Limb (tissue), 2 donors: ENCODE measurements around the gene CENATAC.
"Not testable (repeated sequence)": the region's sequence is repeated elsewhere in the genome, so short reads cannot be mapped to it uniquely, and the experiment has no call there.

Experiments
- DNase-seq, 2 donors: peaks; one replicate each; pipeline ENCODE4 v3.0.0-alpha.2; 2016; ENCODE audit errors: extremely low spot score in 2 of 2

The CENATAC gene

GRCh38 chr11:118996926-118997626, 862 bp upstream of the CENATAC start:
- DNase-seq: no peak

- no peak for DNase-seq
These were observed 415 bp downstream of the CENATAC start for GRCh38 chr11:118998388-118998717.

GRCh38 chr11:118998822-118999221, 884 bp downstream of the CENATAC start:
- DNase-seq: no peak

DNA sequence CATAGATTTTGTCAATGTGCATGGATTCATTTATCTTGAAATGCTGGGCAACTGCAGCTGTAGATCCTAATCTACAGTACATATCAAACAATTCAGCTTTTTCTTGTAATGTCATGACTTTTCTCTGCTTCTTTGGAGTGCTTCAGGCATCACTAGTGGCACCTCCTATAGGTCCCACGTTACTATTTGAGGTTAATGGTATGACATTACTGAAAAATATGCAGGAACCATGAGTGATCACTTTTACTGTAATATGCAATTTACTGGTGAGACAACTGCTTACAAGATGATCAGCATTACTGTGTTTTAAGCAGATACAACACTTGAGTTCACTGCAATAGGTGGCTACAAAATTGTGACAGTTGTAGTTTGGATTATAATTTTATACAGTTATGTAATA, 3.0 kb downstream of the CENATAC start:
- DNase-seq: no peak

DNA sequence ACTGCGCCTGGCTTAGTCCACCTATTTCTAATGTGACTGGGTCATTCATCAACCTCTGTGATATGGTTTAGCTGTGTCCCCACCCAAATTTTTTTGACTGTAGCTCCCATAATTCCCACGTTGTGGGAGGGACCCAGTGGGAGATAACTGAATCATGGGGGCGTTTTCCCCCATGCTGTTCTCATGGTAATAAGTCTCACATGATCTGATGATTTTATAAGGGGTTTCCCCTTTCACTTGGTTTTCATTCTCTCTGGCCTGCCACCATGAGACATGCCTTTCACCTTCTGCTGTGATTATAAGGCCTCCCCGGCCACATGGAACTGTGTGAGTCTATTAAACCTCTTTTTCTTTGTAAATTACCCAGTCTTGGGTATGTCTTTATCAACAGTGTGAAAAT, 8.7 kb downstream of the CENATAC start:
- DNase-seq: no peak

DNA sequence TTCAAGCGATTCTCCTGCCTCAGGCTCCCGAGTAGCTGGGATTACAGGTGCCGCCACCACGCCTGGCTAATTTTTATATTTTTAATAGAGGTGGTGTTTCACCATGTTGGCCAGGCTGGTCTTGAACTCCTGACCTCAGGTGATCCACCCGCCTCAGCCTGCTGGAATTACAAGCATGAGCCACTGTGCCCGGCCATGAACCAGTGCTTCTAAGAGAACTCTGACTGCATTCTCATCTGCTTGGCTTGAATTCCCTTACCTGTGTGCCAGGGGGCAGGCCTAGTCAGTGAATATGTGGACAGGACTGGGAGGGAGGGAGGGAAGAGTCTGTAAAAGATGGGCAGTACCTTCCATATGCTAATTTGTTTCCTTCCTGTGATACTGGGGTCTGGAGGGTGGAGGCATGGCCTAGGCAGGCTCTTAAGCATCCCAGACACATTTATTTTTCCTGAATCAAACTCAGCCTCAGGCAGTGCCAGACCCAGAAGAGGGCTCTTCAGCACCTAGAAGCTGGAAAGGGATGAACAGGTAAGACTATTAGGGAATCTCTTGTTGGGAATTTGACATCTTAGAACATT, 13.6 kb downstream of the CENATAC start:
- DNase-seq: no peak

GRCh38 chr11:119012629-119013170, 14.8 kb downstream of the CENATAC start:
- DNase-seq: no peak

DNA sequence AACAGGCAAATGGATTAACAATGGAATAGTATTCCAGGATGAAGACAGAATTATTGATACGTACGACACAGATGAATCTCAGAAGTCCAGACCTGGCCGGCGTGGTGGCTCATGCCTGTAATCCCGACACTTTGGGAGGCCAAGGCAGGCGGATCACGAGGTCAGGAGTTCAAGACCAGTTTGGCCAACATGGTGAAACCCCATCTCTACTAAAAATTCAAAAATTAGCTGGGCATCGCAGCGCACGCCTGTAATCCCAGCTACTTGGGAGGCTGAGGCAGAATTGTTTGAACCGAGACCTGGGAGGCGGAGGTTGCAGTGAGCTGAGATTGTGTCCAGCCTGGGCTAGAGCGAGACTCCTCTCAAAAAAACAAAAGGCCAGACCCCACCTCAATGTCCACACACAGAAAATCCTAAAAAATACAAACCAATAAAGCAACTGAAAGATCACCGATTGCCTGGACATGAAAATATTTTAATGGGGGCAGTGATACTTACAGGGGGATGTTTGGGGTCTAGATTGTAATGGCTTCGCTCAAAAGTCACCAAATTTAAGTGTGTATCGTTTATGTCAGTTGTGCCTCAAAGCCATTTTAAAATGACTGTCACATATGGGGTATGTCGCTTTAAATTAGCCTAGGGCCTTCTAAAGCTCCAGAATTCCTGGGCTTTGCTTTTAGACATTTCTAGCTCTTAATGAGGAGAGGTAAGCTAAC, 16.4 kb downstream of the CENATAC start:
- DNase-seq: no peak

DNA sequence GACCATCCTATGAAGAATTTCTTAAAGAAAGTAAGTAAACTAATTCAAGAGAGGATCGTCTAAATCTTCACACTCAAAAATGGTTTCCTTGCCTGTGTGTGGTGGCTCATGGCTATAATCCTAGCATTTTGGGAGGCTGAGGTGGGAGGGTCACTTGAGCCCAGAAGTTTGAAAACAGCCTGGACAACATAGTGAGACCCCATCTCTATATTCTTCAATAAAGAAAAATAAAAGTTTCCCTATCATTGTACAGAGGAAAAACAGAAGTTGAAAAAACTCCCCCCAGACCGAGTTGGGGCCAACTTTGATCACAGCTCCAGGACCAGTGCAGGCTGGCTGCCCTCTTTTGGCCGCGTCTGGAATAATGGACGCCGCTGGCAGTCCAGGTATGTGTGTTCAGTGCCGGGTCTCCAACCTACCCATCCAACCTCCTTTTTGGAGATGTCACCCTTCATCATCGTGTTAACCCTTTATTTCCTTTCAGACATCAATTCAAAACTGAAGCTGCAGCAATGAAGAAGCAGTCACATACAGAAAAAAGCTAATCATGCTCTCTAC, 17.2 kb downstream of the CENATAC start:
- no peak for DNase-seq

DNA sequence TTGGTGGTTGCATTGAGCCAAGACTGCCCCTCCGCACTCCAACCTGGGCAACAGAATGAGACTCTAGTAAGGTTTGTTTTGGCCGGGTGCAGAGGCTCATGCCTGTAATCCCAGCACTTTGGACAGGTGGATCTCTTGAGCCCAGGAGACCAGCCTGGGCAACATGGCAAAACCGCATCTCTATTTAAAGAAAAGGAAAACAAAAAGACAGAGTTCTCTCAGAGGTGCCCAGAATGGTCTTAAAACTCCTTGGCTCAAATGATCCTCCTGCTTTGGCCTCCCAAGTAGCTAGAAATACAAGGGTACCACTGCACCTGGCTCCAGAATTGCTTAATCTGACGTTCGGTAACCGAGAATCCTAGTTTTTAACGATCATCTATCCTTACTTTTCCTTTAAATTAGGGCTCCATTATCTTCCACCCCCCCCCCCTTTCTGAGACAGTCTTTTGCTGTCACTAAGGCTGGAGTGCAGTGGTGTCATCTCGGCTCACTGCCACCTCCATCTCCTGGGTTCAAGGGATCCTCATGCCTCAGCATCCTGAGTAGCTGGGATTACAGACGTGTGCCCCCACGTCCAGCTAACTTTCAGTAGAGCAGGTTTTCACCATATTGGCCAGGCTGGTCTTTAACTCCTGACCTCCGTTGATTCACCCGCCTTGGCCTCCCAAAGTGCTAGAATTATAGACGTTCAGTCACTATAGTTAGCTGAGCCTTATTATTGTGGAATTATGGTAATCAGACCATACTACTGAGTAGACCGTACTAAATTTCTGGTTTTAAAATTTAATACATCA, 18.5 kb downstream of the CENATAC start:
- DNase-seq: no peak

DNA sequence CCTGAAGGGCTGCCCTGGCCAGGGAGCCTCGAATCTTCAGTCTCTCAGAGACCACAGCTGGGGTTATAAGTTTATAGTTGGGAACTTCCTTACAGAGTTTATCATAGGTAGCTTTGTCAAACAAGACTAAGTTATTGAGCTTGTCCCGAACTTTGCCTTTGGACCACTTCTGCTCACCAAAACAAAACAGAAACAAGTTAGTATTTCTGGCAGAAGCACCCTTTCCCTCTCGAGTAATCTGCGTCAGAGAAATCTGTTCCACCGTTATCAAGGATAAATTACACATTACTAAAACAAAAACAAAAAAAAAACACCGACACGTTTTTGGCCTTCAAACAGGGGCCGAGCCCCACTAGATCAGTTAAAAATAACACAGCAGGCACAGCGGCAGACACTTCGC, 19.4 kb downstream of the CENATAC start:
- not testable (repeated sequence) for DNase-seq

GRCh38 chr11:119018074-119018938, 20.4 kb downstream of the CENATAC start, which contains the start of the genes RPS25 and TRAPPC4:
Gene RPS25 (minus strand): TSS chr11:119018343. CDS start chr11:119018284, 59 bp downstream.
Gene TRAPPC4 (plus strand): TSS chr11:119018766. CDS start chr11:119018796, 30 bp downstream.
- DNase-seq: peak; percentile 95 to 97

GRCh38 chr11:119019996-119020395, 22.1 kb downstream of the CENATAC start:
- no peak for DNase-seq

GRCh38 chr11:119021631-119022030, 23.7 kb downstream of the CENATAC start:
- no peak for DNase-seq

DNA sequence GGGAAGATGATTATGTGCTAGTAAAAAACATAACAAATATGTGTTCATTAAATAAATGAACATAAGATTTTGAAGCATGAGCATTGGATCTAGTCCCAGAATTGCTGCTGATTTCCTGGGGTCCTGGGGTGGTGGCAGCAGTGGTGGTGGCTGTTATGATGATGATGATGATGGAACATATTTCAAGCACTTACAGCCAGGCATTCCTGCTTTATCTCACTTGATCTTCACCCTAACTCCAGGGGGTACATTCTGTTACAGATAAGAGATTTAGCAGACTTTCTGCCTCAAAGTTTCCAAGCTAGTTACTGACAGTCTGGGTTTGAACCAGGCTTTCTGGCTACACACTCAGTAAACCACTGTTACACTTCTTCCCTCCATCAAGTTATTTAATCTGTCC, 25.8 kb downstream of the CENATAC start:
- no peak for DNase-seq

DNA sequence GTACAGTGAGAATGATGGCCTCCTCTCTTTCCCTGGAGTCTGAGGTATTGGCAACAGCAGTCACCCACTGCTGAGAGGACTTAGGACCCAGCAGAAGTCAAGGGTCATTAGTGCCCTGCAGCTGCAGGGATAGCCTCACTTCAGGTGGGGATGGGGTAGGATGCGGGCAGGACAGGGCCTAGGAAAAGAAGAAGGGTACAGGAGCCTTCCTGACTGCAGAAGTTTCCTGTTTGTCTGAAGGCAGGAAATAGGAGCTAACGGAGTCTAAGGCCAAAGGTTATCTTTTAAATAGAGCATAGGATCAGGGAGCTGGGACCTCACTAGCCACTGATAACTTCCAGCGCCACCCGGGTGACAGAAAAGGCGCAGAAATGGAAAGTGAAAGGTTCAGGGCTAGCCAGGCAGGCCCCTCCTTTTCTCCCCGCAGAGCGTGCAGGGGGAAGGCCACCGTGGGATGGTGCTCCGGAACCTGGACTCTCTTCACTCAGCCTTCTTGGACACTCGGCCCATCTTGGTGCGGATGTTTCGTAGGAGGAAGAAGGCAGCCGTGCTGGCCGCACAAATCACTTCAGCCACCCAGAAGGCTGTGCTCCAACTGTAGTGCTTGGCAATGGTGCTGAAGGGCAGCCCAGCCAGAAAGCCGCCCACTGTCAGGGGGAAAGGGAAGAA, 26.6 kb downstream of the CENATAC start:
- no peak for DNase-seq

DNA sequence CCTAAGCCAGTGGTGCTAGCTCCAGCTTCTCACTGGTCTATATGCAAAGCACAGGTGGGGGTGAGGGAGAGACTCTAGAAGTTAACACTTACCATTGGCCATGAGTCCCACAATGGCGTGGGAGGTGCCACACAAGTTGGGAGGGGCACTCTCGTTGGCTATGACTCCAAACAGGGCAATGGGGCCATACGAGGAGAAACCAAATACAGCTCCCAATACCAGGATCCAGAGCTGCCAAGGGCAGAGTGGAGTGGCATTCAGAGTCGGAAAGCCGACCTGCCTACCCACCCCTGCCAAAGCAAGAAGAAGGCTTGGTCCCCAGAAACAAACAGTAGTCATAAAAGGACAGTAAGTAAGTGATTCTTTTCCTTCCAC, 27.1 kb downstream of the CENATAC start:
- DNase-seq: no peak

DNA sequence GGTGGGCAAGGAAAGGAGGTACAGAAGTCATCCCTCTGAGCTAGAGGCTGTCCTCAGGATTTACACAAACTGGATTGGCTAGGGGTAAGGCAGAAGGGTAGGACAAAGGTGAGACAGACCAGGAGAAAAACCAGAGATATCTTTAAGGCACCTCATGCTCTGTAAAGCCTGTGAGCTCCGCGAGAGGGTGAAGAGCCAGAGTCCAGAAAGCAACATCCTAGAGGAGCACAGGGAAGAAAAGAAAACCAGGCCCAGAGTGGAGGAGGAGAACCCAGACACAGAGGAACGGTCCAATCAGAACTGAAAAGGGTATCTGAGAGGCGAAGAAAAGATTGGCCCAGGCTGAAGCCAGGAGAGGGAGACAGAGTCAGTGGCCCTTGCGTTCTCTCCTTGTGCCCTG, 27.6 kb downstream of the CENATAC start:
- no peak for DNase-seq

DNA sequence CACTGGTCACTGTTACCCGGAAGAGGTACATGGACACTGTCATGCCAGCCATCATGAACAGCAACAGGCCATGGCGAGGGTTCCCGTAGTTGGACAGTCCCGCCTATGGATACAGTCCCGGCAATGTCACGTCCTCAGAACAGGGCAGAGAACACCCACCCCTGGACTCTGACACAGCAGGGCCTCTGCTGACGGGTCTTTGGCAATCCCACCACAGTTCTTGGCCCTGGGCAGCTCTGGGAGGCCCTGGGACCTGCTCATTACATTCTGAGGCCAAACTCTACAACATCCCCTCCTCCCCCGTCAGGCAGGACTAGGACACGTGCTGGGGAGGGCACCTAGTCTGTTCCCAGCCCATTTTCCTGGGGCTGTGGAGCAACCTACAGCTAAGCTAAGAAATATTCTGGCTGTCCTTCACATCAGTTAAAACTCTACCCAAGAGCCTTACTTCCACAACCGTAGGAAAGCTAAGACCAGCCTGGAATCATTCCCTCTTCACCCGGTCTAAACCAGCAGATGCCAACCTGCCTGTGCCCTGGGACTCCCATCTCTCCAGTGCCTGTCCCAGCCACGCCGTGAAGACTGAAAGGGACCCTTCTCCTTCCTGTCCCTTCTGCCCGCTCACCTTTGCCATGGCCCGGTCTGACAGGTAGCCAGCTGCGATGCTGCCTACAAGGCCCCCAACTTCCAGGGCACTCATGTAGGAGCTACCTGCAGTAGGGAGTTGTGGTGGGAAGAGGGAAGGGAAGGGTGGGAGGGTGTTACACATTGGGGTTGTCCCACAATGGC, 28.2 kb downstream of the CENATAC start:
- DNase-seq: no peak
